ENCODE results near the gene RHCE.
"Not testable (repeated sequence)": the region's sequence is repeated elsewhere in the genome, so short reads cannot be mapped to it uniquely, and the experiment has no call there.

DNA sequence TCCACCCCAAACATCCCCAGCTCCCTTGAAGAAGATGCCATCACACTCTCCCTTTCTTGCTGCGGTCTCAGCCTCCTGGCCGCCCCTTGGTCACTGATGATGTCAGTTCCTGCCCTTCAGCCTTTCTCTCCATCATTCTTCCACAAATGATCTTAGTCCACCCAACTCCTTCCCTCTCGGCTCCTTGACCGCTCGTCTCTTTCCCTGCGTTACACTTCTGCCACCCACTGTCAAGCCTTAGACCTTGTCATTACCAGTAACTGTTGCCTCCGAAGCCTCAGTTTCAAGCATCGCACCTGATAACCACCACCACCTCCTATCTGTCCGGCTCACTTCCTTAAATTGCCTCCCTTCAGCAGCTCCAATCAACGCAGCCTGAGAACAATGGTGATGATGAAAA lies 23.1 kb downstream of the RHCE start:
- TF ChIP-seq, protein P1, sequence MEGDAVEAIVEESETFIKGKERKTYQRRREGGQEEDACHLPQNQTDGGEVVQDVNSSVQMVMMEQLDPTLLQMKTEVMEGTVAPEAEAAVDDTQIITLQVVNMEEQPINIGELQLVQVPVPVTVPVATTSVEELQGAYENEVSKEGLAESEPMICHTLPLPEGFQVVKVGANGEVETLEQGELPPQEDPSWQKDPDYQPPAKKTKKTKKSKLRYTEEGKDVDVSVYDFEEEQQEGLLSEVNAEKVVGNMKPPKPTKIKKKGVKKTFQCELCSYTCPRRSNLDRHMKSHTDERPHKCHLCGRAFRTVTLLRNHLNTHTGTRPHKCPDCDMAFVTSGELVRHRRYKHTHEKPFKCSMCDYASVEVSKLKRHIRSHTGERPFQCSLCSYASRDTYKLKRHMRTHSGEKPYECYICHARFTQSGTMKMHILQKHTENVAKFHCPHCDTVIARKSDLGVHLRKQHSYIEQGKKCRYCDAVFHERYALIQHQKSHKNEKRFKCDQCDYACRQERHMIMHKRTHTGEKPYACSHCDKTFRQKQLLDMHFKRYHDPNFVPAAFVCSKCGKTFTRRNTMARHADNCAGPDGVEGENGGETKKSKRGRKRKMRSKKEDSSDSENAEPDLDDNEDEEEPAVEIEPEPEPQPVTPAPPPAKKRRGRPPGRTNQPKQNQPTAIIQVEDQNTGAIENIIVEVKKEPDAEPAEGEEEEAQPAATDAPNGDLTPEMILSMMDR (IDR thresholded peaks at IDR 0.05; ENCODE audit: low read depth, low read length, missing input control): not testable (repeated sequence)
- not testable (repeated sequence) for TF ChIP-seq GABPA (IDR thresholded peaks at IDR 0.05 in 1 of 2, conservative IDR thresholded peaks at IDR 0.05 in 1 of 2); RXRA (IDR thresholded peaks at IDR 0.05); EGR1 (IDR thresholded peaks at IDR 0.05; ENCODE audit: low read depth in 2 of 2); FOXA2 (IDR thresholded peaks at IDR 0.05); YY1 (IDR thresholded peaks at IDR 0.05); SP1 (IDR thresholded peaks at IDR 0.05); TAF1 (conservative IDR thresholded peaks at IDR 0.05)
- TF ChIP-seq, protein P2, sequence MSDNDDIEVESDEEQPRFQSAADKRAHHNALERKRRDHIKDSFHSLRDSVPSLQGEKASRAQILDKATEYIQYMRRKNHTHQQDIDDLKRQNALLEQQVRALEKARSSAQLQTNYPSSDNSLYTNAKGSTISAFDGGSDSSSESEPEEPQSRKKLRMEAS (IDR thresholded peaks at IDR 0.05): not testable (repeated sequence)
- TF ChIP-seq, protein P3, sequence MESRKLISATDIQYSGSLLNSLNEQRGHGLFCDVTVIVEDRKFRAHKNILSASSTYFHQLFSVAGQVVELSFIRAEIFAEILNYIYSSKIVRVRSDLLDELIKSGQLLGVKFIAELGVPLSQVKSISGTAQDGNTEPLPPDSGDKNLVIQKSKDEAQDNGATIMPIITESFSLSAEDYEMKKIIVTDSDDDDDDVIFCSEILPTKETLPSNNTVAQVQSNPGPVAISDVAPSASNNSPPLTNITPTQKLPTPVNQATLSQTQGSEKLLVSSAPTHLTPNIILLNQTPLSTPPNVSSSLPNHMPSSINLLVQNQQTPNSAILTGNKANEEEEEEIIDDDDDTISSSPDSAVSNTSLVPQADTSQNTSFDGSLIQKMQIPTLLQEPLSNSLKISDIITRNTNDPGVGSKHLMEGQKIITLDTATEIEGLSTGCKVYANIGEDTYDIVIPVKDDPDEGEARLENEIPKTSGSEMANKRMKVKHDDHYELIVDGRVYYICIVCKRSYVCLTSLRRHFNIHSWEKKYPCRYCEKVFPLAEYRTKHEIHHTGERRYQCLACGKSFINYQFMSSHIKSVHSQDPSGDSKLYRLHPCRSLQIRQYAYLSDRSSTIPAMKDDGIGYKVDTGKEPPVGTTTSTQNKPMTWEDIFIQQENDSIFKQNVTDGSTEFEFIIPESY (IDR thresholded peaks at IDR 0.05): not testable (repeated sequence)
- TF ChIP-seq, protein P4, sequence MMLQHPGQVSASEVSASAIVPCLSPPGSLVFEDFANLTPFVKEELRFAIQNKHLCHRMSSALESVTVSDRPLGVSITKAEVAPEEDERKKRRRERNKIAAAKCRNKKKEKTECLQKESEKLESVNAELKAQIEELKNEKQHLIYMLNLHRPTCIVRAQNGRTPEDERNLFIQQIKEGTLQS (IDR thresholded peaks at IDR 0.05): not testable (repeated sequence)

Measured in liver (tissue), 3 donors.